GM21723 (cell line): Measurements from ENCODE around the gene ST3GAL3.

ENCODE experiments used
- ATAC-seq: cut with Tn5 transposase; IDR thresholded peaks from one replicate; pipeline ENCODE4 v1.9.1; 2021; ENCODE audit warnings: mild to moderate bottlenecking, moderate library complexity; ENCODE audit not compliant: unreplicated experiment

The ST3GAL3 gene

GRCh38 chr1:43783671-43784205, 76.4 kb downstream of the ST3GAL3 start:
- ATAC-seq, result no peak

GRCh38 chr1:43786201-43786958, 79.0 kb downstream of the ST3GAL3 start:
- no peak for ATAC-seq

GRCh38 chr1:43786960-43787359, 79.6 kb downstream of the ST3GAL3 start:
- no peak for ATAC-seq

- ATAC-seq, result no peak
These were observed 82.5 kb downstream of the ST3GAL3 start for GRCh38 chr1:43789604-43790550.

GRCh38 chr1:43791243-43791642, 83.9 kb downstream of the ST3GAL3 start:
- ATAC-seq, result no peak

- no peak for ATAC-seq
These were observed 88.8 kb downstream of the ST3GAL3 start for GRCh38 chr1:43796111-43796581.

- ATAC-seq, result no peak
These were observed 90.6 kb downstream of the ST3GAL3 start for GRCh38 chr1:43797891-43798290.

GRCh38 chr1:43799656-43800635, 92.6 kb downstream of the ST3GAL3 start:
- no peak for ATAC-seq

- ATAC-seq, result no peak
These were observed 93.4 kb downstream of the ST3GAL3 start for GRCh38 chr1:43800771-43801170.

GRCh38 chr1:43801203-43801602, 93.9 kb downstream of the ST3GAL3 start:
- no peak for ATAC-seq

- ATAC-seq, result no peak
These were observed 95.1 kb downstream of the ST3GAL3 start for GRCh38 chr1:43802356-43802980.

GRCh38 chr1:43803105-43803504, 95.8 kb downstream of the ST3GAL3 start:
- no peak for ATAC-seq

GRCh38 chr1:43803646-43804045, 96.3 kb downstream of the ST3GAL3 start:
- no peak for ATAC-seq

- no peak for ATAC-seq
These were observed 97.2 kb downstream of the ST3GAL3 start for GRCh38 chr1:43804569-43804968.

GRCh38 chr1:43805340-43805739, 98.0 kb downstream of the ST3GAL3 start:
- ATAC-seq, result no peak

- no peak for ATAC-seq
These were observed 98.8 kb downstream of the ST3GAL3 start for GRCh38 chr1:43806183-43806582.

GRCh38 chr1:43809097-43809673, 101.8 kb downstream of the ST3GAL3 start:
- ATAC-seq, result no peak

- ATAC-seq, result no peak
These were observed 105.2 kb downstream of the ST3GAL3 start for GRCh38 chr1:43812579-43812978.

- no peak for ATAC-seq
These were observed 107.1 kb downstream of the ST3GAL3 start for GRCh38 chr1:43814401-43814800.
